Measurements from ENCODE around the gene PLEKHM3.

PLEKHM3 gene

DNA sequence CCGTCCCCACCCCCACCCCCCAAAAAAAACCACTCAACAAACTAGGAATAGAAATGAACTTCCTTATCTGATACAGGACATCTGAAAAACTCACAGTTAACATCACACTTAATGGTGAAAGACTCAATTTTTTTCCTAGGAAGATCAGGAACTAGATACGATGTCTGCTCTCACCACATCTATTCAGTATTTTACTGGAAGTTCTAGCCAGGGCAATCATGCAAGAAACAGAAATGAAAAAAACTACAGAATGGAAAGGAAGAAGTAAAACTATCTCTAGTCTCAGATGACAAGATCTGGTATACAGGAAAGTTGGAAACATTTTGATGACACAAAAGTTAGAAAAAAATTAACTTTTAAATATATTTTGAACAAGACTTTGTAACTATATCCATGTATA lies 141.2 kb downstream of the PLEKHM3 start:
- no peak for DNase-seq

- DNase-seq: no peak
These were observed 142.1 kb downstream of the PLEKHM3 start for GRCh38 chr2:207883002-207883780.

DNA sequence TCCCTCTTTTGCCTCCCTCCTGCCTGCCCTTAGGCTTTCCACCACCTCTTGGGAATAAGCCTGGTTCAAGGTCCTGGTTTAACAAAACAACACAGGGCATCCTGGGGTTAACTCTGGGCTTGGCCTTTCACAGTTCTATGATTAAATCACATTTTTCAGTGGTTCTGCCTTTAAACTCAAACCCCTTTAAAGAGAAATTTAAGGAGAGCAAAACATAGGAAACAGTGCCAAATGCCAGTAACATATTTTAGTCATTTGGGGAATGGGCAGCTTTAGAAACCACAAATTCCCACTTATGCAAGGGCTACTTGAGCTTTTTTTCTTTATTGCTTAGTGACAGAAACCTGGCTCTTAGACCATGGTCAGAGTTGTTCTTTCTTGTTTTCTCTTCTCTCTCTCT lies 143.4 kb downstream of the PLEKHM3 start:
- no peak for DNase-seq

GRCh38 chr2:207879536-207879935 lies 145.8 kb downstream of the PLEKHM3 start:
- no peak for DNase-seq

- no peak for DNase-seq
These were observed 148.3 kb downstream of the PLEKHM3 start for GRCh38 chr2:207876842-207877535.

- DNase-seq: no peak
These were observed 149.7 kb downstream of the PLEKHM3 start for GRCh38 chr2:207875473-207876212.

DNA sequence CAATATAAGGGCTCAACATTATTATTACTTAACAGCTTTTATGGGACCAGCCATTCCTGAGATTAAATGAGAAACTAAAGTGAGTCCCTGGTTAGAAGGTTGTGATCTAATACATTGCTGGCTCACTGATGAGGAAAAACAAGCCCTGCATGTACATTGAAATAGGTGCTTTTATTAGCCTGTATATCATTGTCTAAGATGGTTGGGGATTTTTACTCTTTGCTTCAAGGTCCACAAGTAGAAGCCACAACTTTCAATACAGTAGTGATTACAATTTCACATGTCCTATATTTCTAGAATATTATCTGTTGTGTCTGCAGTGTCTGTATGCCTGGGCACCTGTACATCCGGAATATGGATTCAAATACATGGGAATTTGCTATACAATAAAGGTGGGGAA lies 151.5 kb downstream of the PLEKHM3 start:
- DNase-seq: no peak

DNA sequence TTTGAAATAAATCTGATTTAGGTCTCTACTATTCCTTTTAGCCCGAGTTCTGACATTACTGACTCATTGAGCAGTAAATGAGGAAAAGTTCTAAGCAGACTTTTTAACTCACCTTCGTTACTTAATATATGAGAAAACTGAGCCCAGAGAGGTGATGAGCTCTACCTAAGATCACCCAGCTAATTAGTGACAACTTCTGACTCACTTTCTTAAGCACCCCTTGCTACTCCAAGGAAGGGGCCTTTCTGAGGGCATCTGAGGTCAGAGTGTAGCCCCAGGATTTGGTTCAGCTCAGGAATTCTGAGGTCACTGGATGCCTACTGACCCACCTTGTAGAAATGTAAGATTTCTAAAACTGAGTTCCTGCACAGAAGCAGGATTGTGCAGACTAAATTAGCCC lies 153.4 kb downstream of the PLEKHM3 start:
- DNase-seq: no peak

GRCh38 chr2:207871506-207871905 lies 153.8 kb downstream of the PLEKHM3 start:
- DNase-seq: no peak

- no peak for DNase-seq
These were observed 154.5 kb downstream of the PLEKHM3 start for GRCh38 chr2:207870814-207871213.

GRCh38 chr2:207869784-207870778 lies 155.2 kb downstream of the PLEKHM3 start:
- DNase-seq: no peak

DNA sequence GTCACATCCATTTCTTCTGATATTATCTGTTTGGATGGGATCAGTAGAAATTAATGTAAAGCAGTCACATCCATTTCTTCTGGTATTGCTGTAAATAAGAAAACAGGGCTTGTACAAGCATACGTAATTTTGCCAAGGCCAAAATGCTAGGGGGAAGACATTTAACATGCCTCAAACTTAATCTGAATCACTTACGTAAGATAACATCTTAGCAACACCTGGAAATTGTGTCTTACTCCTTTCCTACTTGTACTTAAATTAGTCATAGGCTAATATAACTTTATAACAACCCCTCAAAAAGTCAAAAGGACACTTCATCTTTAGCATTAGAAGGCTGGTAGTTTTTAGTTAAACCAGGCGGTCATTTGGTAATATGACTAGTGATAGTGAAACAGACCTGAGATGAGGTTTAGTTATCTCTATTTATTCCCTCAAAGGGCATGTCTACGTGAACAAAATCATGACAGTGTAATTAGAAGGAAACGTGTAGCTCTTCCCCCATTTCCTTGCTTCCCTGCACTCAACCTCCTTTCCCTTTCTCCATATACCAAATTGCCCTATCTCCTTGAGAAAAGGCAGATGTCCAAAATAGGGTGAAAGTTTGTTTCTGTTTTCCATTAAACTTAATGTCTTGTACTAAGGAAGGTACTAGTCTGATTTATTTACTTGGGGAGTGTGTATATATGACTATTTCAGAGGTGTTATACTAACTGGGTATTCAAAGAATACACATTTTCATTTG lies 156.3 kb downstream of the PLEKHM3 start:
- no peak for DNase-seq

- DNase-seq: no peak
These were observed 157.4 kb downstream of the PLEKHM3 start for GRCh38 chr2:207867905-207868304.

GRCh38 chr2:207867056-207867455 lies 158.3 kb downstream of the PLEKHM3 start:
- DNase-seq: no peak

DNA sequence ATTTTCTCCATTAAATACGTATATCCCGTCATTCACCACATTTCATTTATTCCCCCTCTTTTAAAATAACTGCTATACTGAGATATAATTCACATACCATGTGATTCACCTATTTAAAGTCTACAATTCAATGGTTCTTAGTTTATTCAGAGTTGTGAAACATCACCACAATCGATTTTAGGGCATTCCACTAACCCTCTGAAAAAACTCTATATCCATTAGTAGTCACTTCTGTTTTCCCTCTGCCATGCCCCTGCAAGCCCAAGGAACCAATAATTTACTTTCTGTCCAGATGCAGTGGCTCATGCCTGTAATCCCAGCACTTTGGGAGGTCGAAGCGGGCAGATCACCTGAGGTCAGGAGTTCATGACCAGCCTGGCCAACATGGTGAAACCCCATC lies 160.1 kb downstream of the PLEKHM3 start:
- no peak for DNase-seq

DNA sequence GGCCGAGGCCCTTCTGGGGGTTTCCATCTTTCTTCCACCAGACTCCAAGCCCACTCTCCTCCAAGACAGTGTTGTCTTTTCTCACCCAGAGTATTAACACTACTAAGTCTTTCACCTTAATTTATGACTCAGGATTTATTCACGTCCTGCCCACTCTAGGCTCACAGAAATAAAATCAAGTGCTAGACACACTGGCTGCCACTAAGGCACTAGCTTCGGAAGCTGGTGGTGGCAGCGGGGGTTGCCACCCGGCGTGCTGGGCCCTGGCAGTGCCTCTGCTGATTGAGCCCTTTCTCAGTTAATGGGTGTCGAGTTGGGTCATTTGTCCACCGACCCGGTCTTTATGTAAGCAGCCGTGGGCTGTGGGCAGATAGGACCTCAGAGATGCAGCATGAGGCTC lies 162.0 kb downstream of the PLEKHM3 start:
- DNase-seq: no peak

GRCh38 chr2:207861789-207862188 lies 163.5 kb downstream of the PLEKHM3 start:
- DNase-seq: no peak

DNA sequence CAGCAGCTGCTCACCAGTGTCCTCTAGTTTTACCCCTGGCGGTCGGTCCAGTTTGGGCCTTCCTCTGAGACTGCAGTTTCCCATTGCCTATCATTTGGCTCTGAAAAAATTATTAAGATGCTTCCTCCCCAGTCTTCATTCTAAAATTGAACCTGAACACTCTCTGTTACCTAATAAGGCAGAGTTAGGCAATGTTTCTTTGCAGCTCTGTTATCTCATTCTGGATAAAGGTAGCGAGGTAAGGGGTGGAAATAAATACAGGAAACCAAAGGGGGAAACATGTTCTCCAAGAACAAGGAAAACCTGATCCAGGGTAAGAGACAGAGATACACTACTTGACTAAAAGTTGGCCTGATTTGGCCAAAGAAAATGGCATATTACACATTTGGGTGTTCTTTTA lies 164.6 kb downstream of the PLEKHM3 start:
- DNase-seq: no peak

GRCh38 chr2:207855591-207855990 lies 169.7 kb downstream of the PLEKHM3 start:
- no peak for DNase-seq

DNA sequence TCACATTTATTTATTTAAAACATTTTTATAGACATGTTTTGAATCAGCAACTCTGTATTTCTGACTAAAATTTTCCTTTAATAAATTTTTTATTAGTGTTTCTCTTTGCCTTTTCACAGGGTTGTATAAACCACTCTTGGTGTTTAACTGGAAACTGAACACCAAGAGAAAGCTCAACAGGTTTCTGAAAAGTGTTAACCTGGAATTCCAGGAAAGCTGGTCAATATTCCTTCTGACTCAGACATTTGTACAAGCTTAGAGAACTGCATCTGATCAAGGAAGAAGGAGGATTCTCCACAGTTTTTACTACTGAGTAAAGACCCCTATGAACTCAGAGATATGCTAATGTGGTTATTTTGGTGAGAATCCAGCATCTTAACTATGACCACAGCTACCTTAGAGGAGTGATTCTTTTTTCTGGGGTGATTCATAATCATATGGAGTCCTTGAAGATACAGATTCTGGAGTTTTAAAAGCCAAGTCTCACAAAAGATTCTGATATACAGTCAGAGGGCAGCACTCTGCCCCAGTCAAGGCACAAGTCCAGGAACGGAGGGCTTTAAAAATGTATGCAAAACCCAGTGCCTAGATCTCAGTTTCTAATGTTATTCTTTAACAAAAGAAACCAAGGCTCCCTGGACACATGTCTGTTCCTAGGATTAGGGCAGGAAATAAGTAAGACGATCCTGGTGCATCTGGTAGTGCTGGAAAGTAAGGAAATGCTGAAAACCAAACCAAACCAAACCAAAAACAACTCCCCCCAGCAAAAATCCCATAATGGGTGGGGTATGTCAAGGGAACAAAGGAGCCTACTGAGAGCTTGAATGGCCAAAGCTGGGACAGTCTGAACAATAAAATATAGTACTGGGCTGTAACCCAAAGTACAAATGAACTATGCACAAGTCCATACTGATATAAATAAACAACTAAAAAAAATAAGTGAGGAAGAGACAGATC lies 170.6 kb downstream of the PLEKHM3 start:
- DNase-seq: no peak

DNA sequence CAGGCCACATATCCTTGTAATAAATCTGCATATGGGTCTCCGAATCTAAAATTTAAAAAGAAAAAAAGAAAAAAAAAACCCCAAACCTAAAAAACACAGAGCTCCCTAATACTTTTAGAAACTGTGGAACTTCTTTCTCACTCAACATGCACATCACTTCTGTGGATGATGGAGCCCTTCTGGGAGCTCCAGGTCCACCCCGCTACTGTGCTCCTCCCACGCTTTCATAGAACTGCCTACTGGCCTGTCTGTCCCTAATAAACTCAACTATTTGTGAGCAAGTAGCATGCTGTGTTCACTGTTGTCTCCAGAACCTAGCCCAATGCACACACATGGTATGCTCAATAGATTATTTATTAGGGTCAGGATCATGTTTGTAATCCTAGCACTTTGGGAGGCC lies 172.5 kb downstream of the PLEKHM3 start:
- no peak for DNase-seq

Measured in NCI-H1105 (cell line).